Measurements from ENCODE around the gene MSLN. TPM values are rescaled to one million over a fixed set of nuclear protein-coding genes. Genes with fewer than 3 reads are reported as not detected.
"Not testable (repeated sequence)": the region's sequence is repeated elsewhere in the genome, so short reads cannot be mapped to it uniquely, and the experiment has no call there.

Gene MSLN
- total RNA-seq, 2 donors from 2014 or later: 1.3 TPM; not detected in 1

DNA sequence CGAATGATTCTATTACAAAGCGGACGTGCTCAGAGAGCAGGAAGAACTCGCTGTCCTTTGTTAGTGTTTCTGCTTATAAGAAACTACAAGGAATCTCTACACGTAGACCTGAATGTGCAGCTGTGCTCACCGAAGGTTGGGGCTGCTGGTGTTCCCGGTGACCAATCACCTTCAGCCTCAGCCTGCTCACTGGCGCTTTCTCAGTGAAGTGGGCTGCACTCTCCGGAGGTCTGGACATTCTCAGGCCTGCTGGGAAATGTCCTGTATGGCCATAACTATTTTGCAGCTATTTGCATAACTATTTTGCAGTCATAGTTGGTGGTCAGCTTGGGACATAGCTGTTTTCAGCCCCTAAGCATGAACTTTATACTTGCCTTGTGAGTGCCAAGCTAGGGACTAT, 10.0 kb upstream of the MSLN start:
- TF ChIP-seq, protein P1, sequence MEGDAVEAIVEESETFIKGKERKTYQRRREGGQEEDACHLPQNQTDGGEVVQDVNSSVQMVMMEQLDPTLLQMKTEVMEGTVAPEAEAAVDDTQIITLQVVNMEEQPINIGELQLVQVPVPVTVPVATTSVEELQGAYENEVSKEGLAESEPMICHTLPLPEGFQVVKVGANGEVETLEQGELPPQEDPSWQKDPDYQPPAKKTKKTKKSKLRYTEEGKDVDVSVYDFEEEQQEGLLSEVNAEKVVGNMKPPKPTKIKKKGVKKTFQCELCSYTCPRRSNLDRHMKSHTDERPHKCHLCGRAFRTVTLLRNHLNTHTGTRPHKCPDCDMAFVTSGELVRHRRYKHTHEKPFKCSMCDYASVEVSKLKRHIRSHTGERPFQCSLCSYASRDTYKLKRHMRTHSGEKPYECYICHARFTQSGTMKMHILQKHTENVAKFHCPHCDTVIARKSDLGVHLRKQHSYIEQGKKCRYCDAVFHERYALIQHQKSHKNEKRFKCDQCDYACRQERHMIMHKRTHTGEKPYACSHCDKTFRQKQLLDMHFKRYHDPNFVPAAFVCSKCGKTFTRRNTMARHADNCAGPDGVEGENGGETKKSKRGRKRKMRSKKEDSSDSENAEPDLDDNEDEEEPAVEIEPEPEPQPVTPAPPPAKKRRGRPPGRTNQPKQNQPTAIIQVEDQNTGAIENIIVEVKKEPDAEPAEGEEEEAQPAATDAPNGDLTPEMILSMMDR (IDR thresholded peaks at IDR 0.05): no peak

DNA sequence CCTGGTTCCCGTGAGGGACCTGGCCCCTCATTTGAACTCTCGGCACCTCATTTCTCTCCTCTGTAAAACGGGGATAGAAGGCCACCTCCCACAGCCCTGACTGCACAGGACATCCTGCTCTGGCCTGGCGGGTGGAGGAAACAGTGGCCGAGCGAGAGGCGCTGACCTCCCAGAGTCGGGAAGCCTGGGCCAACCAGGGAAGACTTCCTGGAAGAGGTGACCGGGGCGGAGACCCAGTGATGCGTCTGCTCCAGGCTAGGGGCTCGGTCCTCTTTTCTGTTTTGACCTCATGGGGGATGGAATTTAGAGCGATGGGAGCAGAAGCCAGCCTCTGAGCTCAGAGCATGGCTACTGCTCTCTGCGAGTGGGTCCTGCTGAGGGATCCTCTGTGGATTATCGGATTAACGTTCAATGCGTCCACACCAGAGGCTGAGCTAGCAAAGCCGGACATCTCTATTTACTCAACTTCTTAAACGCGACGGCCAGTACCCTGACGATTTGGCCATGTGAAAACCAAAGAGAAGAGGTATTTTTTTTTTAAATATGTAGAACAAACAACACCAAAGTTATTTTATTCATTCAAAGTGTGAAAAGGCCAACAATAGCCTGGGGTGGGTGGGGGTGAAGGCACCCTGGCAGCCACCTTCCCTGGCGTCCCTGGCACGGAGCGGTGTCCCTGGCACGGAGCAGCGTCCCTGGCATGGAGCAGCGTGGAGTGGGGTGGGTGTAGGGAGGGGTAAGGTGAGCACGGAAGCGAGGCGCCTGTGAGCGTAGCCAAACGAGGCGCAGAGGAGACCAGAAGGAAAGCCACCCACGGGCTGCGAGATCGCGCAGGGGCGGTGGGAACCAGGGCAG, 9.2 kb upstream of the MSLN start:
- TF ChIP-seq, protein P1 (IDR thresholded peaks at IDR 0.05): no peak
- no peak for DNase-seq (ENCODE audit: low spot score)
- Histone ChIP-seq H3K27me3 (replicated peaks; ENCODE audit: insufficient read depth) (no peaks in the 10 kb centered on the region), H3K27ac (no peak overlapping the region), H3K4me1 (ENCODE audit: control insufficient read depth in 1 of 2, low read depth in 2 of 2) (no peaks in the 10 kb centered on the region), H3K4me3 (no peak overlapping the region), H3K9me3 (no peaks in the 10 kb centered on the region), H3K36me3 (no peaks in the 10 kb centered on the region)
- ATAC-seq (ENCODE audit: insufficient number of reproducible peaks, low FRiP score, low read depth): no peak

More for the DNA sequence above, 10.0 kb upstream of the MSLN start:
- Histone ChIP-seq H3K4me1 (ENCODE audit: control insufficient read depth in 1 of 2, low read depth in 2 of 2) (no peaks in the 10 kb centered on the region), H3K4me3 (no peak overlapping the region), H3K27me3 (replicated peaks; ENCODE audit: insufficient read depth) (no peaks in the 10 kb centered on the region), H3K27ac (no peak overlapping the region), H3K36me3 (no peaks in the 10 kb centered on the region), H3K9me3 (no peaks in the 10 kb centered on the region)
- DNase-seq (ENCODE audit: low spot score): no peak
- no peak for ATAC-seq (ENCODE audit: insufficient number of reproducible peaks, low FRiP score, low read depth)

DNA sequence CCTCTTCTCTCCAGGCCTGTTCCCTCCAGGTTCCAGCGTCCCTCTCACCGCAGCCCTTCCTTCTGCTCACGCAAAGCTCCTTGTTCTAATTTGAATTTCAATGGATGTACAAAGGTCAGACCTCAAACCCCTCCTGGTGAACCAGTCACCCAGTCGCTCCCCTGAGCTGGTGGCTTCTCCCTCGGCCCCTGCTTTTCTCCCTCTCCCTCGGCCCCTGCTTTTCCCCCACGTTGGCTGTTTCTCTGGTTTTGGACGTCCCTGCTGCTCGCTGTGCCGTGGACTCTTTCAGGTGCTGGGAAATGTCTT, 8.6 kb upstream of the MSLN start:
- Histone ChIP-seq H3K9me3 (no peaks in the 10 kb centered on the region), H3K27me3 (replicated peaks; ENCODE audit: insufficient read depth) (no peaks in the 10 kb centered on the region), H3K4me3 (no peak overlapping the region), H3K36me3 (no peaks in the 10 kb centered on the region), H3K4me1 (ENCODE audit: control insufficient read depth in 1 of 2, low read depth in 2 of 2) (no peaks in the 10 kb centered on the region), H3K27ac (no peak overlapping the region)
- ATAC-seq (ENCODE audit: insufficient number of reproducible peaks, low FRiP score, low read depth): no peak
- DNase-seq (ENCODE audit: low spot score): no peak
- TF ChIP-seq, protein P1 (IDR thresholded peaks at IDR 0.05): no peak

DNA sequence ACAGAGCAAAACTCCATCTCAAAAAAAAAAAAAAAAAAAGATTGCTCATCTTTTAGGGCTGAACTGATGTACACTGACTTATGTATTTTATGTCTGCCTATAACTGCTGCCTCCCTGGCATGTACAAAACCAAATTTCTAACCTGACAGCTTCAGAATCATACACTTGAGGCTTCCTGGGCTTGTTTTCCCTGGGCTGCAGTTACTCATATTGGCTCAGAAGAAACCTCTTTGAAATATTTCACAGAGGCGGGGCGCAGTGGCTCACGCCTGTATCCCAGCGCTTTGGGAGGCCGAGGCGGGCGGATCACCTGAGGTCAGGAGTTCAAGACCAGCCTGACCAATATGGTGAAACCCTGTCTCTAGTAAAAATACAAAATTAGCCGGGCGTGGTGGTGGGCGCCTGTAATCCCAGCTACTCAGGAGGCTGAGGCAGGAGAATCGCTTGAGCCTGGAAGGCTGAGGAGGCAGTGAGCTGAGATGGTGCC, 6.4 kb upstream of the MSLN start:
- not testable (repeated sequence) for H3K27ac ChIP-seq; ATAC-seq (ENCODE audit: insufficient number of reproducible peaks, low FRiP score, low read depth)

DNA sequence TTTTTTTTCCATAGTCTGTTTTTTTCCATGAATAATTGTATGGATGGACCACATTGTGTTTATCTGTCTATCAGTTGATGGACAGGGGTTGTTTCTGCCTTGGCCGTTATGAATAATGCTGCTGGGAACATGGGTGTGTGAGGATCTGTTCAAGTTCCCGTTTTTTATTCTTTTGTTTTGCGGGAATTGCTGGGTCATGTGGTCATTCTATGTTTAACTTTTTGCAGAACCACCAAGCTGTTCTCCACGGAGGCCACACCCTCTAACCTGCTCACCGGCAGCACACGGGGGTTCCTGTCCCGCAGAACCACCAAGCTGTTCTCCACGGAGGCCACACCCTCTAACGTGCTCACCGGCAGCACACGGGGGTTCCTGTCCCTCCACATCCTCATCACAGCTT, 5.9 kb upstream of the MSLN start:
- no peaks in the 10 kb centered on the region for H3K27me3 ChIP-seq (replicated peaks; ENCODE audit: insufficient read depth)

More for the DNA sequence above, 6.4 kb upstream of the MSLN start:
- H3K4me1 ChIP-seq (ENCODE audit: control insufficient read depth in 1 of 2, low read depth in 2 of 2); H3K36me3 ChIP-seq; H3K9me3 ChIP-seq; DNase-seq (ENCODE audit: low spot score); H3K27me3 ChIP-seq (replicated peaks; ENCODE audit: insufficient read depth); H3K4me3 ChIP-seq: not testable (repeated sequence)

More for the DNA sequence above, 5.9 kb upstream of the MSLN start:
- DNase-seq (ENCODE audit: low spot score) (no peak), ATAC-seq (ENCODE audit: insufficient number of reproducible peaks, low FRiP score, low read depth) (no peak)
- Histone ChIP-seq H3K4me3 (no peak overlapping the region), H3K4me1 (ENCODE audit: control insufficient read depth in 1 of 2, low read depth in 2 of 2) (no peaks in the 10 kb centered on the region), H3K36me3 (no peaks in the 10 kb centered on the region), H3K9me3 (no peaks in the 10 kb centered on the region), H3K27ac (no peak overlapping the region)
- TF ChIP-seq, protein P1 (IDR thresholded peaks at IDR 0.05): no peak
